ENCODE measurements around the gene ELAVL2.

Gene ELAVL2

GRCh38 chr9:23736293-23736692 lies 89.7 kb downstream of the ELAVL2 start:
- TF ChIP-seq CTCF (IDR thresholded peaks at IDR 0.05; ENCODE audit: low read depth, low read length) (no peak), MAX (IDR thresholded peaks at IDR 0.05; ENCODE audit: low read depth, low read length) (no peak), POLR2A (IDR thresholded peaks at IDR 0.05; ENCODE audit: extremely low read depth, insufficient read length) (no peak), MYC (IDR thresholded peaks at IDR 0.05; ENCODE audit: low read depth, low read length) (no peak)
- no peak for DNase-seq (ENCODE audit: low read depth)

DNA sequence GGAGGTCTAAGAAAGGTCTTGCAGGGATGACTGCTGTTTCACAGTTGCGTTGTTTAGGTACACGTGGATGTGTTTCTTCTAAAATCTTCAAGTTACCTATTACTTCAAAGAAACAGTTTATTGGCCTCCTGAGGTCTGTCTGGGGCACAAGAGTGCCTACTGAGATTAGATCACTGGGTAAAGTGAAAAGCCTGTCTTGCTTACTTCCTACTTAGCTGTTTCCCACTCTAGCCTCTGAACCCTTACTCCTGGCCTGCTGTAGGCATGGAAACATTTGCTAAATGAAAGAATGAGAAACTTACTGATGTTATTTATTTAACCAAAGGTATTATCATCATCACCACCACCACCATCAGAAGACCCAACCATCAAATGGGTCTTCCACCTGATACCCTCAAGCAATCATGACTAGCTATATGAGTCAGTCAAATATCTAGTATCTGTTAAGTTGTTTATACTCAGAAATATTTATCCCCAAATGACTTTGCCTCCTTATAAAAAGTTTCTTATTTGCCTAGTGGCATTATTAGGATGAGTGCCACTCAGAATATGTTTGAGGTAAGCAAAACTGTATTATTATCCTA lies 92.5 kb downstream of the ELAVL2 start:
- no peak overlapping the region for H3K4me3 ChIP-seq (ENCODE audit: low read depth, low read length)
- DNase-seq (ENCODE audit: low read depth) = no peak
- TF ChIP-seq POLR2A (IDR thresholded peaks at IDR 0.05; ENCODE audit: extremely low read depth, insufficient read length) (no peak), MAX (IDR thresholded peaks at IDR 0.05; ENCODE audit: low read depth, low read length) (no peak), MYC (IDR thresholded peaks at IDR 0.05; ENCODE audit: low read depth, low read length) (no peak), CTCF (IDR thresholded peaks at IDR 0.05; ENCODE audit: low read depth, low read length) (no peak)

More at GRCh38 chr9:23736293-23736692, 89.7 kb downstream of the ELAVL2 start:
- H3K4me3 ChIP-seq (ENCODE audit: low read depth, low read length) = no peak overlapping the region

GRCh38 chr9:23731353-23731752 lies 94.7 kb downstream of the ELAVL2 start:
- no peak overlapping the region for H3K4me3 ChIP-seq (ENCODE audit: low read depth, low read length)
- DNase-seq (ENCODE audit: low read depth) = no peak
- TF ChIP-seq MAX (IDR thresholded peaks at IDR 0.05; ENCODE audit: low read depth, low read length) (no peak), CTCF (IDR thresholded peaks at IDR 0.05; ENCODE audit: low read depth, low read length) (no peak), MYC (IDR thresholded peaks at IDR 0.05; ENCODE audit: low read depth, low read length) (no peak), POLR2A (IDR thresholded peaks at IDR 0.05; ENCODE audit: extremely low read depth, insufficient read length) (no peak)

DNA sequence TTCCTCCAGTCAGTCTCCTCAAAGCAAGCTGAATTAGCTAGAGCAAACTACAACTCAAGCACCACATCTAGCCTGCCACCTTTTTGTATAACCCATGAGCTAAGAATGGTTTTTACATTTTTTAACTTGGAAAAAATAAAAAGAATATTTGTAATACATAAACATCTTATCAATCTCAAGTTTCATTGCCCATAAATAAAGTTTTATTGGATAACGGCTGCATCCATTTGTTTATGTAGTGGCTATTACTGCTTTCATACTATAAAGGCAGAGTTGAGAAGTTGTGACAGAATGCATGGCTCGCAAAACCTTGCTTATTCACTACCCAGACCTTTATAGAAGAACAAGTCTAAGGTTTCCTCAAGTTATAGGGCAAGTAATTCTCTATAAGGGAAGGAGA lies 95.7 kb downstream of the ELAVL2 start:
- DNase-seq (ENCODE audit: low read depth) = no peak
- H3K4me3 ChIP-seq (ENCODE audit: low read depth, low read length) = no peak overlapping the region
- TF ChIP-seq MYC (IDR thresholded peaks at IDR 0.05; ENCODE audit: low read depth, low read length) (no peak), MAX (IDR thresholded peaks at IDR 0.05; ENCODE audit: low read depth, low read length) (no peak), CTCF (IDR thresholded peaks at IDR 0.05; ENCODE audit: low read depth, low read length) (no peak), POLR2A (IDR thresholded peaks at IDR 0.05; ENCODE audit: extremely low read depth, insufficient read length) (no peak)

GRCh38 chr9:23728736-23729135 lies 97.3 kb downstream of the ELAVL2 start:
- no peak for TF ChIP-seq MAX (IDR thresholded peaks at IDR 0.05; ENCODE audit: low read depth, low read length)
- no peak for TF ChIP-seq CTCF (IDR thresholded peaks at IDR 0.05; ENCODE audit: low read depth, low read length)
- TF ChIP-seq MYC (IDR thresholded peaks at IDR 0.05; ENCODE audit: low read depth, low read length) = no peak
- TF ChIP-seq POLR2A (IDR thresholded peaks at IDR 0.05; ENCODE audit: extremely low read depth, insufficient read length) = no peak
- no peak overlapping the region for H3K4me3 ChIP-seq (ENCODE audit: low read depth, low read length)
- DNase-seq (ENCODE audit: low read depth) = no peak

Measured in NB4 (cell line).